Gastrocnemius medialis (tissue), 4 donors: ENCODE data around the gene EGFL7.

ENCODE experiments used
- CTCF ChIP-seq, 5 experiments: fragments of 450-650 bp in 3 of 5; fragments of 200-600 bp in 2 of 5; sonication (generic) in 2 of 5; IDR thresholded peaks in 4 of 5; conservative IDR thresholded peaks in 1 of 5; 1 replicate in 4 of 5; 2 replicates in 1 of 5; pipeline ENCODE4 v1.5.1; 2016 to 2019; ENCODE audit warnings: antibody characterized with exemption in 5 of 5, mild to moderate bottlenecking in 3 of 5, moderate library complexity in 3 of 5
- POLR2A ChIP-seq, 2 donors: fragments of 450-650 bp; IDR thresholded peaks; one replicate each; pipeline ENCODE4 v1.6.1; 2017; ENCODE audit warnings: antibody characterized with exemption in 2 of 2, mild to moderate bottlenecking in 2 of 2, moderate library complexity in 2 of 2

- TF ChIP-seq CTCF (IDR thresholded peaks at IDR 0.05 in 4 of 5, conservative IDR thresholded peaks at IDR 0.05 in 1 of 5), result no peak
- TF ChIP-seq POLR2A (IDR thresholded peaks at IDR 0.05), result no peak
These were observed 32.1 kb upstream of the EGFL7 start for GRCh38 chr9:136630662-136630992.
